Hepatocyte (in vitro differentiated cells): ENCODE measurements around the gene S100A14.

ENCODE experiments used
- EZH2 ChIP-seq: fragments of 200-600 bp; sonication (generic); IDR thresholded peaks from 2 replicates; pipeline ENCODE4 v1.6.1; 2016; ENCODE audit warnings: antibody characterized with exemption, mild to moderate bottlenecking, borderline replicate concordance
- EZH2phosphoT487 ChIP-seq: fragments of 200-600 bp; sonication (generic); IDR thresholded peaks from one replicate; pipeline ENCODE4 v1.6.1; 2018; ENCODE audit warnings: antibody characterized with exemption, mild to moderate bottlenecking, low read depth, moderate library complexity; ENCODE audit not compliant: unreplicated experiment, severe bottlenecking
- TF ChIP-seq, protein P1 (sequence below): fragments of 200-600 bp; sonication (generic); IDR thresholded peaks from 2 replicates; pipeline ENCODE4 v1.5.1; 2016; ENCODE audit warnings: antibody characterized with exemption, mild to moderate bottlenecking; ENCODE audit not compliant: poor library complexity

DNA sequence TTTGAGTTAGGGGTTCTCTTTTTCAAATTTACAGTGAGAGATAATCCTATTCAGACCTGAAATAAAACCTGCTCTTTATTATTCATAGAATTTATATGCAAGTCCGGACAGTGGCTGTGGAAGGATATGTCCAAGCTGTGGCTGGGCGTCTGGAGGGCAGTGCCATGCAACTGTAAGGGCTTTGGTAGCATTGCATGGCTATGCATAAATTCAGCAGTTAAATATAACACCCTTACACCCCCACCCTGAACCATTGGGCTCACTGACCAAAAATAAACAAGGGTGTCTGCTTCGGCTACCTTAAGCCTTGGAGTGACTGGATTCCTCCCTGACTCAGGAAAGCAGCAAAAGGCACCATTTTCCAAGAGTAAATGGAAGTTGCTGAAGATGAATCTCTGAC, 23.2 kb upstream of the S100A14 start:
- TF ChIP-seq, protein P1, sequence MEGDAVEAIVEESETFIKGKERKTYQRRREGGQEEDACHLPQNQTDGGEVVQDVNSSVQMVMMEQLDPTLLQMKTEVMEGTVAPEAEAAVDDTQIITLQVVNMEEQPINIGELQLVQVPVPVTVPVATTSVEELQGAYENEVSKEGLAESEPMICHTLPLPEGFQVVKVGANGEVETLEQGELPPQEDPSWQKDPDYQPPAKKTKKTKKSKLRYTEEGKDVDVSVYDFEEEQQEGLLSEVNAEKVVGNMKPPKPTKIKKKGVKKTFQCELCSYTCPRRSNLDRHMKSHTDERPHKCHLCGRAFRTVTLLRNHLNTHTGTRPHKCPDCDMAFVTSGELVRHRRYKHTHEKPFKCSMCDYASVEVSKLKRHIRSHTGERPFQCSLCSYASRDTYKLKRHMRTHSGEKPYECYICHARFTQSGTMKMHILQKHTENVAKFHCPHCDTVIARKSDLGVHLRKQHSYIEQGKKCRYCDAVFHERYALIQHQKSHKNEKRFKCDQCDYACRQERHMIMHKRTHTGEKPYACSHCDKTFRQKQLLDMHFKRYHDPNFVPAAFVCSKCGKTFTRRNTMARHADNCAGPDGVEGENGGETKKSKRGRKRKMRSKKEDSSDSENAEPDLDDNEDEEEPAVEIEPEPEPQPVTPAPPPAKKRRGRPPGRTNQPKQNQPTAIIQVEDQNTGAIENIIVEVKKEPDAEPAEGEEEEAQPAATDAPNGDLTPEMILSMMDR = no peak
- TF ChIP-seq EZH2 (no peak), EZH2phosphoT487 (no peak)
